Measurements from ENCODE around the gene EPHA4.
A peak's percentile ranks its signal among the peaks of the same experiment; 100 is the strongest.

EPHA4 gene

DNA sequence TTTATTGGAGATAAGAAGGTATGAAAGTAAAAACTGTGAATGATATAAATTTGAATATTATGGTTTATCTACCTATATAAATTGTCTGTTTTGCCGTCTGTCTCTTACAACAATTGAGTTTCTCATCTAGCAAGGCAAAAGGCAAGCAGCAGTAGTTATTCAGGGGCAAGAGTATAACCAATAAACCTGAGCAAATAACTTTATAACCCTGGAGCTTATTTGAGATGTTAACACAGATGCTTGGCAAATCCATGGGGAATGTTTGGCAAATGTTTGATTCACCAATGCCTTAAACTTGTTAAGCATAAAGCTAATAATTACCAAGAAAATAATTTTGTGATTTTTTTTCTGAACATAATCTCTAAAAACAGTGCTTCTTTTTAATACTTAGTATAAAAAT is 9.9 kb upstream of the EPHA4 start:
- Histone ChIP-seq H3K4me3 (ENCODE audit: low read depth in 1 of 2, low read length in 2 of 2) (no peak overlapping the region), H2AFZ (ENCODE audit: low read depth, low read length) (no peak overlapping the region), H4K20me1 (ENCODE audit: insufficient read depth, low read length) (no peaks in the 10 kb centered on the region), H3K9ac (ENCODE audit: low read depth, low read length) (no peak overlapping the region), H3K4me1 (ENCODE audit: insufficient read depth, low read length) (no peaks in the 10 kb centered on the region), H3K27ac (ENCODE audit: low read length) (no peak overlapping the region), H3K9me3 (ENCODE audit: insufficient read depth, low read length, severe bottlenecking) (no peaks in the 10 kb centered on the region), H3K79me2 (ENCODE audit: insufficient read depth, low read length) (no peaks in the 10 kb centered on the region), H3K27me3 (ENCODE audit: insufficient read depth, low read length, poor library complexity) (no peaks in the 10 kb centered on the region), H3K4me2 (ENCODE audit: insufficient read depth, low read length) (no peak overlapping the region), H3K36me3 (ENCODE audit: insufficient read depth, low read length) (no peaks in the 10 kb centered on the region)
- TF ChIP-seq EZH2 (IDR thresholded peaks at IDR 0.05; ENCODE audit: borderline replicate concordance, low read depth, low read length, severe bottlenecking): no peak
- TF ChIP-seq, protein P1, sequence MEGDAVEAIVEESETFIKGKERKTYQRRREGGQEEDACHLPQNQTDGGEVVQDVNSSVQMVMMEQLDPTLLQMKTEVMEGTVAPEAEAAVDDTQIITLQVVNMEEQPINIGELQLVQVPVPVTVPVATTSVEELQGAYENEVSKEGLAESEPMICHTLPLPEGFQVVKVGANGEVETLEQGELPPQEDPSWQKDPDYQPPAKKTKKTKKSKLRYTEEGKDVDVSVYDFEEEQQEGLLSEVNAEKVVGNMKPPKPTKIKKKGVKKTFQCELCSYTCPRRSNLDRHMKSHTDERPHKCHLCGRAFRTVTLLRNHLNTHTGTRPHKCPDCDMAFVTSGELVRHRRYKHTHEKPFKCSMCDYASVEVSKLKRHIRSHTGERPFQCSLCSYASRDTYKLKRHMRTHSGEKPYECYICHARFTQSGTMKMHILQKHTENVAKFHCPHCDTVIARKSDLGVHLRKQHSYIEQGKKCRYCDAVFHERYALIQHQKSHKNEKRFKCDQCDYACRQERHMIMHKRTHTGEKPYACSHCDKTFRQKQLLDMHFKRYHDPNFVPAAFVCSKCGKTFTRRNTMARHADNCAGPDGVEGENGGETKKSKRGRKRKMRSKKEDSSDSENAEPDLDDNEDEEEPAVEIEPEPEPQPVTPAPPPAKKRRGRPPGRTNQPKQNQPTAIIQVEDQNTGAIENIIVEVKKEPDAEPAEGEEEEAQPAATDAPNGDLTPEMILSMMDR (IDR thresholded peaks at IDR 0.05; ENCODE audit: borderline replicate concordance, extremely low read depth, low read length, poor library complexity, severe bottlenecking): no peak
- DNase-seq (no peak), ATAC-seq (ENCODE audit: insufficient read depth, low read depth) (no peak)

DNA sequence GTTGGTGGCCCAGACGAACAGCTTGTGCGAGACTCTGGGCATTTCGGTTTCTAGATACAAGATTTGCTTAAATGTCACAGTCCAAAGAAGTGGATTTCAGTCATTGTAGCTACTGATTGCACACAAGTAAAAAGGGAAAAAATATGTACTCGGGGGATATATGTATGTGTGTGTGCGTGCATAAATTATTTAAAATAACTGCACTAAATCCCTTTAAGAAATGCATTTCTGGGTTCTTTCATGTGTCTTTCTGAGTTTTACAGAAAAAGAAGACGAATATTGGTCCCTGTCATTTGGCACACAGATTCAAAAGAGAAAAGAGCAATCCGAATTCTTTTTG is 2.1 kb upstream of the EPHA4 start:
- Histone ChIP-seq H3K4me3 (ENCODE audit: low read depth in 1 of 2, low read length in 2 of 2) (no peak overlapping the region), H3K27ac (ENCODE audit: low read length) (no peak overlapping the region), H3K4me2 (ENCODE audit: insufficient read depth, low read length) (no peak overlapping the region), H3K36me3 (ENCODE audit: insufficient read depth, low read length) (no peaks in the 10 kb centered on the region), H3K9me3 (ENCODE audit: insufficient read depth, low read length, severe bottlenecking) (peaks cover 4% of the 10 kb centered on the region), H4K20me1 (ENCODE audit: insufficient read depth, low read length) (no peaks in the 10 kb centered on the region), H3K79me2 (ENCODE audit: insufficient read depth, low read length) (no peaks in the 10 kb centered on the region), H3K27me3 (ENCODE audit: insufficient read depth, low read length, poor library complexity) (no peaks in the 10 kb centered on the region), H3K9ac (ENCODE audit: low read depth, low read length) (no peak overlapping the region), H3K4me1 (ENCODE audit: insufficient read depth, low read length) (no peaks in the 10 kb centered on the region), H2AFZ (ENCODE audit: low read depth, low read length) (no peak overlapping the region)
- no peak for ATAC-seq (ENCODE audit: insufficient read depth, low read depth)
- no peak for DNase-seq
- no peak for TF ChIP-seq EZH2 (IDR thresholded peaks at IDR 0.05; ENCODE audit: borderline replicate concordance, low read depth, low read length, severe bottlenecking)
- TF ChIP-seq, protein P1 (IDR thresholded peaks at IDR 0.05; ENCODE audit: borderline replicate concordance, extremely low read depth, low read length, poor library complexity, severe bottlenecking): no peak

DNA sequence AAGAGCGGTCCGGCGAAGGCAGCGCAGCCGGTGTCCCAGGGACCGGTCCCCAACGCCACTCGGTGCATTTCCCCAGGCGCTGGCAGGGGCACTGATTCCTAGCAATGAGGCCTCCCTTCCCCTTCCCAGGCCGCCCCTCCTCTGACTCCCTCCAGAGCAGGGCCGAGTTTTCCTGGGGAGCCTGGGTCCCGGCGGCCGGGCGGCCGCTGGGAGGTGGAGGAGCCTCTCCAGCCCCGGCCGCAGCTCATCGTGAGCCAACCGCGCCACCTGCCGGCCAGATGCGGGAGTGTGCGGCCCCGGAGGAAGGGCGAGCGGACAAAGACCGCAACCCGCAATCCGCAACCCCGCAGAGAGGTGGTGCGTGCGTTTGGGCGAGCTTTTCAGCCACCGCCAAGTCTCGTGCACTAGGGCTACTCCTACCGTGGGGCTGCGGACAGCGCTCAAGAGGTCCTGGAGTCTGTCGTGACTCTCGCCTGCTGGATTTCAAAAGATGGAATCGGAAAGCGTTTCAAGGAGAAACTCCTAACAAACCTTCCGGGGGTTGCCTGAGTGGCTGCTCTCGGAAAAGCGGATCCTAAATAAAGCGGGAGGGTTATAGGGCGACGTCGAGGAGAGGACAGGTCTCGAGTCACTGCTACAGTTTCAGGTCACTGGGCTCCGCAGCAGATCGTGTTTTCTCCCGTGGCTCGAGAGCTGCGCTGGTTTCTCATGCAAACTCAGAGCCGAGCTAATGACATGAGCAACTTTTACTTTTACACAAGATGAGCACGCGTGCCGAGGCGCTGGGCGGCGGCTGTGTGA is 1.5 kb upstream of the EPHA4 start:
- no peak overlapping the region for H3K9ac ChIP-seq (ENCODE audit: low read depth, low read length)
- no peaks in the 10 kb centered on the region for H3K4me1 ChIP-seq (ENCODE audit: insufficient read depth, low read length)
- H3K9me3 ChIP-seq (ENCODE audit: insufficient read depth, low read length, severe bottlenecking): peaks cover 4% of the 10 kb centered on the region
- H3K4me3 ChIP-seq (ENCODE audit: low read depth in 1 of 2, low read length in 2 of 2): no peak overlapping the region
- H3K79me2 ChIP-seq (ENCODE audit: insufficient read depth, low read length): no peaks in the 10 kb centered on the region
- no peaks in the 10 kb centered on the region for H3K27me3 ChIP-seq (ENCODE audit: insufficient read depth, low read length, poor library complexity)
- H3K4me2 ChIP-seq (ENCODE audit: insufficient read depth, low read length): no peak overlapping the region
- TF ChIP-seq, protein P1 (IDR thresholded peaks at IDR 0.05; ENCODE audit: borderline replicate concordance, extremely low read depth, low read length, poor library complexity, severe bottlenecking): peak; percentile 66
- no peak for TF ChIP-seq EZH2 (IDR thresholded peaks at IDR 0.05; ENCODE audit: borderline replicate concordance, low read depth, low read length, severe bottlenecking)
- no peak overlapping the region for H2AFZ ChIP-seq (ENCODE audit: low read depth, low read length)
- H3K36me3 ChIP-seq (ENCODE audit: insufficient read depth, low read length): no peaks in the 10 kb centered on the region
- no peaks in the 10 kb centered on the region for H4K20me1 ChIP-seq (ENCODE audit: insufficient read depth, low read length)
- no peak overlapping the region for H3K27ac ChIP-seq (ENCODE audit: low read length)
- ATAC-seq (ENCODE audit: insufficient read depth, low read depth) (peak; percentile 58; the same call in 2 of the 3 replicates), DNase-seq (peak; percentile 23)
